HG02623 (cell line): ENCODE results near the gene ANKRD30B.
"Not testable (repeated sequence)": the region's sequence is repeated elsewhere in the genome, so short reads cannot be mapped to it uniquely, and the experiment has no call there.

Experiments used
- ATAC-seq: cut with Tn5 transposase; IDR thresholded peaks from one replicate; pipeline ENCODE4 v1.9.1; 2021; ENCODE audit warnings: moderate library complexity; ENCODE audit not compliant: unreplicated experiment

Gene ANKRD30B

DNA sequence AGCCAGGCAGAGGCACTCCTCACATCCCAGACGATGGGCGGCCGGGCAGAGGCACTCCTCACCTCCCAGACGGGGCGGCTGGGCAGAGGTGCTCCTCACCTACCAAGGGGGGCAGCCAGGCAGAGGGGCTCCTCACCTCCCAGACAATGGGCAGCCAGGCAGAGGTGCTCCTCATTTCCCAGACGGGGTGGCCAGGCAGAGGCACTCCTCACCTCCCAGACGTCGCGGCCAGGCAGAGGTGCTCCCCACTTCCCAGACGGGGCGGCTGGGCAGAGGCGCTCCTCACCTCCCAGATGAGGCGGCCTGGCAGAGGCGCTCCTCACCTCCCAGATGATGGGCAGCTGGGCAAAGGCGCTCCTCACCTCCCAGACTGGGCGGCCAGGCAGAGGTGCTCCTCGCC, 107.7 kb downstream of the ANKRD30B start:
- ATAC-seq = not testable (repeated sequence)

- not testable (repeated sequence) for ATAC-seq
Observed at GRCh38 chr18:14856256-14856655, 108.3 kb downstream of the ANKRD30B start.

DNA sequence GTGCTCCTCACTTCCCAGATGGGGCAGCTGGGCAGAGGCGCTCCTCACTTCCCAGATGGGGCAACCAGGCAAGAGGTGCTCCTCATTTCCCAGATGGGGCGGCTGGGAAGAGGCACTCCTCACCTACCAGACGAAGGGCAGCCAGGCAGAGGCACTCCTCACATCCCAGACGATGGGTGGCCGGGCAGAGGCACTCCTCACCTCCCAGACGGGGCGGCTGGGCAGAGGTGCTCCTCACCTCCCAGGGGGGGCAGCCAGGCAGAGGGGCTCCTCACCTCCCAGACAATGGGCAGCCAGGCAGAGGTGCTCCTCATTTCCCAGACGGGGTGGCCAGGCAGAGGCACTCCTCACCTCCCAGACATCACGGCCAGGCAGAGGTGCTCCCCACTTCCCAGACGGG, 110.5 kb downstream of the ANKRD30B start:
- ATAC-seq = not testable (repeated sequence)

DNA sequence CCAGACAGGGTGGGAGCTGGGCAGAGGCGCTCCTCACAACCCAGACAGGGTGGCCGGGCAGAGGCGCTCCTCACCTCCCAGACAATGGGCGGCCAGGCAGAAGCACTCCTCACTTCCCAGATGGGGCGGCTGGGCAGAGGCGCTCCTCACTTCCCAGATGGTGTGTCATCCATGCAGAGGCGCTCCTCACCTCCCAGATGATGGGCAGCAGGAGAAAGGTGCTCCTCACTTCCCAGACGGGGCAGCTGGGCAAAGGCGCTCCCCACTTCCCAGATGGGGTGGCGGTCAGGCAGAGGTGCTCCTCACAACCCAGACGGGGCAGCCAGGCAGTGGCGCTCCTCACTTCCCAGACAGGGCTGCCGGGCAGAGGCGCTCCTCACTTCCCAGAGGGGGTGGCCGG, 112.0 kb downstream of the ANKRD30B start:
- not testable (repeated sequence) for ATAC-seq

DNA sequence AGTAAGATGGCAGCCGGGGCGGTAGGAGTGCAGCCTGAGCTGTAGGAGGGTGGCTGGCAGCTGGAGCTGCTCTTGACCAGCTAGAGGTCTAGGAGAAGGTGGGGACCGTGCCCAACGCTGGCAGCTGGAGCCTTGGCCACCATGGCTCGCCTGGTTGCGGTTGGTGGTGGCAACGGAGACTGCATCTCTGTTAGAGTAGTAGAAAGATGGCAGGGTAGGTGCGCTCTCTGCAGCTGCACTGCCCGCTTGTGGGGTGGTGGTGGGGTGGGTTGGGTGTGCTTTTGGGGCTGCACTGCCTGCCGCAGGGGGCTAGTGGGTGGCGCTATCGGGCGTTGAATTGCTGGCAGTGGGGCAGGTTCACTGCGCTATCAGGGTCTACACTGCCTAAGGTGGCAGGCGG, 118.5 kb downstream of the ANKRD30B start:
- ATAC-seq = not testable (repeated sequence)

GRCh38 chr18:14867988-14868387, 120.0 kb downstream of the ANKRD30B start:
- ATAC-seq = not testable (repeated sequence)

DNA sequence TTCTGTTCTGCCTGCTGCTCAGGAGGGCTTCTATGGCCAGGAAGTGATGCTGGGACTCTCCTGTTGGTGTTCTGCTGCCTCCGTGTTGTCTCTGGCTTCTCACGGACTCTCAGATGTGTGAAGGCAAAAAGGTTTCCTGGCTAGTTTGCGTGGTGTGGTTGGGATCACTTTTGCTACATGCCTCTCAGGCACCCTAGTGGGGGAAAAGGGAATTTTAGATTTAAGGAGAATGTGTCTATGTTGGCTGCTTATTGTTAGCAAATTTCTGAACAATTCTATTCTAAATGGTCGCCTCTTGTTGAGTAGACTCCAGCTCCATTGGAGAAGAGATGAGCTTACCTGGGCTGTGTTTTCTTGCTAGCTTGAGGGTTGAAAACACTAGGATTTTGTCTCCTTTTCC, 120.9 kb downstream of the ANKRD30B start:
- not testable (repeated sequence) for ATAC-seq

DNA sequence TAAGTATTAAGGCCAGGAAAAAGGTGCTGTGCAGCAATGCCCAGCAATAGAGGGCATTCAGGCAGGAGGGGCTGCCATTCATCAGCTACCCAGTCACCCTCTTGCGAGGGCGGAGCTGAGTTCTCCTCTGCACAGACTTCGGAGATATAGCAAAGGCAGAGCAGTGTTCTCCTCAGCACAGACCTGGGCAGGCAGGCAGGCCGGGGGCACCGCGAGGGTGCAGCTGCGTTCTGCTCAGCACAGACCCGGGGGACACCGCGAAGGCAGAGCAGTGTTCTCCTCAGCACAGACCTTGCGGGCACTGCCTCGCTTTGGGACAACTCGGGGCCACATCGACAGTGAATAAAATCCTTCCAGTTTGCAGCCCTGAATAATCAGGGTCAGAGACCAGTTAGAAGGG, 130.9 kb downstream of the ANKRD30B start:
- not testable (repeated sequence) for ATAC-seq

DNA sequence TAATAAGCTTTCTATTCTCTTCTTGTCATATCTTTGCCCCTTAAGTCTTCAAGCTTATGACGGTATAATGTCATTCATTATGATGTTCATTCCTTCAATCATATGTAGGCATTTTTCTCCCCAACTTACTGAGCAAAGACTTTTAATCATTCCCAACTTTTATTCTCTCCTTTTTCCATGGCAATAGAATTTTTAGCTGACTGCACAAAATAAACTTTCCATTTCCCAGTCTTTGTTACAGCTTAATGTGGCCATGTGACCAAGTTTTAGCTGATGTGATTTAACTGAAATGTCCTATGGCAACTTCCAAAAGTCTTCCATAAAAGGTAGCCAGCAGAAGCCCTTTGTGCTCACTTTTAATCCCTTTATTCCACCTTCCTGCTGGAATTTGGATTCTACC, 152.5 kb downstream of the ANKRD30B start:
- no peak for ATAC-seq
